PC-3 (cell line): Measurements from ENCODE around the gene ADAMTSL2.

Experiments used
- EZH2phosphoT487 ChIP-seq: fragments of 300-600 bp; sonication (generic); IDR thresholded peaks from 2 replicates; pipeline ENCODE4 v1.6.1; 2018; ENCODE audit warnings: mild to moderate bottlenecking, antibody characterized with exemption, low read length, borderline replicate concordance
- TF ChIP-seq, protein P1 (sequence below): fragments of 300-600 bp; sonication (generic); conservative IDR thresholded peaks from 2 replicates; pipeline ENCODE4 v1.5.1; 2017; ENCODE audit warnings: antibody characterized with exemption, low read depth, mild to moderate bottlenecking, low read length

DNA sequence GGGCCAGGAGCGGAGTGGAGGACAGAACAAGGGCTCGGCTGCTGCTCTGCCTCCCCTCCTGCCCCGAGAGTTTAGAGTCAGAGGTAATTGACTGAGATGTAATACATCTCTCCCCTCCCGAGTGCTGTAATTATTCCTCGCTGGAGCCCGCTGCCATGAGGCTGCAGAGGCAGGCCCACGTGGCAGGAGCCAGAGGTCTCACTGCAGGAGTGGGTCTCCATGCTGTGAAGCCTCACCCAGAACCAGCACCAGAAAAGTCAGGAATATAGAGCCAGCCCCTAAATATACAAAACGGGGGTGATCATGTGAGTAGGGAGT is 72.2 kb downstream of the ADAMTSL2 start:
- TF ChIP-seq EZH2phosphoT487, result no peak
- TF ChIP-seq, protein P1, sequence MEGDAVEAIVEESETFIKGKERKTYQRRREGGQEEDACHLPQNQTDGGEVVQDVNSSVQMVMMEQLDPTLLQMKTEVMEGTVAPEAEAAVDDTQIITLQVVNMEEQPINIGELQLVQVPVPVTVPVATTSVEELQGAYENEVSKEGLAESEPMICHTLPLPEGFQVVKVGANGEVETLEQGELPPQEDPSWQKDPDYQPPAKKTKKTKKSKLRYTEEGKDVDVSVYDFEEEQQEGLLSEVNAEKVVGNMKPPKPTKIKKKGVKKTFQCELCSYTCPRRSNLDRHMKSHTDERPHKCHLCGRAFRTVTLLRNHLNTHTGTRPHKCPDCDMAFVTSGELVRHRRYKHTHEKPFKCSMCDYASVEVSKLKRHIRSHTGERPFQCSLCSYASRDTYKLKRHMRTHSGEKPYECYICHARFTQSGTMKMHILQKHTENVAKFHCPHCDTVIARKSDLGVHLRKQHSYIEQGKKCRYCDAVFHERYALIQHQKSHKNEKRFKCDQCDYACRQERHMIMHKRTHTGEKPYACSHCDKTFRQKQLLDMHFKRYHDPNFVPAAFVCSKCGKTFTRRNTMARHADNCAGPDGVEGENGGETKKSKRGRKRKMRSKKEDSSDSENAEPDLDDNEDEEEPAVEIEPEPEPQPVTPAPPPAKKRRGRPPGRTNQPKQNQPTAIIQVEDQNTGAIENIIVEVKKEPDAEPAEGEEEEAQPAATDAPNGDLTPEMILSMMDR, result no peak
